22Rv1 (cell line): ENCODE measurements around the gene NECTIN1.

Experiments
- H3K27ac ChIP-seq: fragments of 450-650 bp; 2 replicates; pipeline ENCODE4 v1.5.1; 2017
- ZFX ChIP-seq: fragments of 450-650 bp; IDR thresholded peaks from 2 replicates; pipeline ENCODE4 v1.6.1; 2017; ENCODE audit warnings: antibody characterized with exemption, borderline replicate concordance
- TF ChIP-seq, protein P1 (sequence below): fragments of 450-650 bp; IDR thresholded peaks from 2 replicates; pipeline ENCODE4 v1.5.1; 2017; ENCODE audit warnings: mild to moderate bottlenecking

The NECTIN1 gene

DNA sequence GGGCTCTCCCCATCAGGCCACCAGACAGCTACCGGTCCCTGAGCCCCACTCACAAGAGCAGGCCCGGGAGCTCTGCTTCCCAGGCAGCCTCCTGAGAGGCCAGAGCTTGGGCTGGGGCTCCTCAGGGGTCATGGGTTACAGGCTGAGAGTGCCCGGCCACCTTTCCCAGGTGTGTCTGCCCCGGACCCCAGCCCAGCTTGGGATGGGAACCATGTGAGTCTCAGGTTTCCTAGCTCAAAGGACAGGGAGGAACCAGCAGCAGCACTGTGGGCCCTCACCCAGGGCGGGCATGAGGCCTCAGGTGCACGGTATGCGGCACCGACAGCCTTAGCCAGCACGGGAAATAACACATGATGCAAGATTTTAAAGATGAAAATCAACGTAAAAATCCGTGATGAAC lies 90.1 kb downstream of the NECTIN1 start:
- no peak for TF ChIP-seq ZFX
- TF ChIP-seq, protein P1, sequence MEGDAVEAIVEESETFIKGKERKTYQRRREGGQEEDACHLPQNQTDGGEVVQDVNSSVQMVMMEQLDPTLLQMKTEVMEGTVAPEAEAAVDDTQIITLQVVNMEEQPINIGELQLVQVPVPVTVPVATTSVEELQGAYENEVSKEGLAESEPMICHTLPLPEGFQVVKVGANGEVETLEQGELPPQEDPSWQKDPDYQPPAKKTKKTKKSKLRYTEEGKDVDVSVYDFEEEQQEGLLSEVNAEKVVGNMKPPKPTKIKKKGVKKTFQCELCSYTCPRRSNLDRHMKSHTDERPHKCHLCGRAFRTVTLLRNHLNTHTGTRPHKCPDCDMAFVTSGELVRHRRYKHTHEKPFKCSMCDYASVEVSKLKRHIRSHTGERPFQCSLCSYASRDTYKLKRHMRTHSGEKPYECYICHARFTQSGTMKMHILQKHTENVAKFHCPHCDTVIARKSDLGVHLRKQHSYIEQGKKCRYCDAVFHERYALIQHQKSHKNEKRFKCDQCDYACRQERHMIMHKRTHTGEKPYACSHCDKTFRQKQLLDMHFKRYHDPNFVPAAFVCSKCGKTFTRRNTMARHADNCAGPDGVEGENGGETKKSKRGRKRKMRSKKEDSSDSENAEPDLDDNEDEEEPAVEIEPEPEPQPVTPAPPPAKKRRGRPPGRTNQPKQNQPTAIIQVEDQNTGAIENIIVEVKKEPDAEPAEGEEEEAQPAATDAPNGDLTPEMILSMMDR: no peak
- no peak overlapping the region for H3K27ac ChIP-seq

DNA sequence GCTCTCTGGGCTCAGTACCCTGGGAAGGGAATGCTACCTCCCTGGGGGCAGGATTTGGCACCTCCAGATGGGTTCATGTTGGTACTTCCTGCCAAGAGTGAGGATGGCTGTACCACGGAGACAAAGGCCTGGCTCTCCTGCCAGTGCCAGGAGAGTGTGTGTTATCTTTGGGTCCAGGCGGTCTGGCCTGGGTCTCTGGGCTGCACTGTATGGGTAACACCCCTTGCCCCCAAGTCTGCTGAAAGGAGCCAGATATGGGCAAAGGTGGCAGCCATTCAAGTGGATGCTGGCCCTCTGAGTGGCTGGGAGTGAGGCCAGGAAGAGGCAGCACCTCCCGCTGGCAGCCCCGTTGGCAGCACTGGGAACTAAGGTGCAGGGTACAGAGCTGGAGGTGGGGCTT lies 91.5 kb downstream of the NECTIN1 start:
- no peak overlapping the region for H3K27ac ChIP-seq
- TF ChIP-seq ZFX: no peak
- TF ChIP-seq, protein P1: no peak

DNA sequence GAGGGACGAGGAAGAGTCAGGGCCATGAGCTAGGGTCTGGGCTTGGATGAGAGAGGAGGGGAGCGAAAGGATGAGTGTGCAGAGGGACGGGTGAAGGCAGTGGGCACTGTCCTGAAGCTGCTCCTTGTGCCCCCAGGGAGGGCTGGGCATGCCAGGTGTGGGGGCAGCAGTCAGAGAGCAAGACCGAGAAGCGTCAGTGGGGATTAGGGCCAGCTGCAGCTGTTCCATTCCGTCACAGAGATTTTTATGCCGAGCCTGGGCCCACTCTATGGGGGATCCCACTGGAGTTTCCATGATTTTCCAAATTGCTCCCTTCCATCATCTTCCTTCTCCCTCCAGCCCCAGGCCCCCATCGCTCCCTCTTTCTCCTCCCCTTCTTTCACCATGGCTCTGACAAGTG lies 93.2 kb downstream of the NECTIN1 start:
- no peak overlapping the region for H3K27ac ChIP-seq
- TF ChIP-seq, protein P1: no peak
- no peak for TF ChIP-seq ZFX

DNA sequence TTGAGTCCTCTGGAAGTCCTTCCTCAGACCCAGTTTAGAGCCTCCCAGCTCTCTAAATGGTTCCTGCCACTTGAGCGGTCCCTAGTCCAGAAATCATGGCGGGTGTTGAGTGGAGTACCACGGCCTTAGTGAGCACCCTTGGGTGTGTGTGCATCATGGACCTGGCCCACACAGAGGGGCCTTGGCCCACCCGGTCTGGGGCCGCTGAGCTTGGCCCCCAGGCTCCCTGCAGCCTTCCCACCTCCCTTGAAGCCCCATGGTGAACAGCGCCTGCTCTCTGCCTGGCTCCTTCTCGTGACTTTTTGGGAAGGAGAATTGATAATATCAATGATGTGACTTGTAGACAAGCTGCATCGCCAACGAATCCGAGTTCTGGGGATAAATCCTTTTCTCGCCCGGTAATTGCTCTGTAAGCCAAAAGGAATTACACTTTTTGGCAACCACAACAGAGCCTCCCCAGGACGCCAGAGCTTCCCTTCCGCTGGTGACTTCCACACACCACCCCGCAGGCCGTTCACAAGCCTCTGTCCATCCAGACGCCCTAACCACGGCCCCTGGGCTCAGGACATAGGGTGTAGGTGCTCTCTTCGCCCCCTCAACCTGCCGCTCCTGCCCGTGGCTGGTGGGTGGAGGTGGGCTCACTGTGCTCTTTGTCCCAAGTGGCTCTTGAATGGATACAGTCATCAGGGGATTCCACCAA lies 93.8 kb downstream of the NECTIN1 start:
- TF ChIP-seq, protein P1: no peak
- no peak for TF ChIP-seq ZFX
- H3K27ac ChIP-seq: no peak overlapping the region

DNA sequence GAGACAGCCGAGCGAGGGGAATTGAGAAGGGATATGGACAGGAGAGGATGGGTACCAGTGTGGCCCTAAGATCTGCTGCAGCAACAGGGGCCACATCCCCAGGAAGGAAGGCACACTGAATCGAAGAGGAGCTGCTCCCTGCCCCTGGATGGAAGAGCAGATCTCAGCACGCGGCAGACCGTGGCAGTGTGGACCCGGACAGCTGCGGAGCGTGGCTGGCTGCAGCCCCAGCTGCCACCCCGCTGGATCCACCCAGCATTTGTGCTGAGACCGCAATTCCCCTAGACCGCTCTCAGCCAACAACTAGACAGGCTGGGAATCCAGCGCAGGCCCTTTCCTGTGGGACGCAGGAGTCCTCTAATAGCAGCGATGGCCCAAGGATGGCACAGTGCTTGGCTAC lies 94.7 kb downstream of the NECTIN1 start:
- no peak for TF ChIP-seq ZFX
- TF ChIP-seq, protein P1: no peak
- no peak overlapping the region for H3K27ac ChIP-seq

DNA sequence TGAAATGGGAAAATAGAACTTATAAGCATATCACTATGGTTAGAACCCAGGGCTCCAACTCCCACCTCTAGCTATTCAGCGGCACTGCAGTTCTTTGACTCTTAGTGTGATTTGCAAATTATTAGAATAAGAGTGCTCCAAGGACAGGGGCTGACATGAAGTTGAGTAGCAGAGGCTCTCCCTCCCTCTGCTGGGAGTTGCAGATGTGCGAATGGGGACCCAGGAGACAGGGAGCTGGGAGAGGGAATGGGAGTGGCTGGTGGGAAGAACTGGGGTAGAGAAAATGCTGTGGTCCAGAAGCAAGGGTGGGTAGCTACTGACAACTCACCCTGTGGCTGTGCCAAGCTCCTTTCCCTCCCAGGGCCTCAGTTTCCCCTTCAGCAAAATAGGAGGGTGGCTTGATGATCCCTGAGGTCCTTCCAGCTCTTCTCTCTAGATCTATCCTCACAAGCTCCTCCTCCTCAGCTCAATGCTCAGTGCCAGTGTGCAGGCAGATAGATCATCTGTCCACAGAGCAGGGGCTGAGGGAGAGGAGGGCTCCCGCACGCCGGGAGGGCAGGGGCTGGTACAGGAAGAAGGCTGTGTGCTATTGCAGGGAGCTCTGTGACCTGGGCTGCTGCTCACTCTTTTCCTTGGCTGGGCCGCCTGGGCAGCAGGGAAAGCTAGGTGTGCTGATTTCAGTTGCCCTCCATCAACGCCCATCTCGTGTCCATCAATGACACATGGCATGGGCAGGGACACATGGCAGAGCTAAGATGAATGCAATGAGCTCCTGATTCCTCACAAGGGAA lies 99.0 kb downstream of the NECTIN1 start:
- no peak overlapping the region for H3K27ac ChIP-seq
- TF ChIP-seq, protein P1: no peak
- TF ChIP-seq ZFX: no peak

DNA sequence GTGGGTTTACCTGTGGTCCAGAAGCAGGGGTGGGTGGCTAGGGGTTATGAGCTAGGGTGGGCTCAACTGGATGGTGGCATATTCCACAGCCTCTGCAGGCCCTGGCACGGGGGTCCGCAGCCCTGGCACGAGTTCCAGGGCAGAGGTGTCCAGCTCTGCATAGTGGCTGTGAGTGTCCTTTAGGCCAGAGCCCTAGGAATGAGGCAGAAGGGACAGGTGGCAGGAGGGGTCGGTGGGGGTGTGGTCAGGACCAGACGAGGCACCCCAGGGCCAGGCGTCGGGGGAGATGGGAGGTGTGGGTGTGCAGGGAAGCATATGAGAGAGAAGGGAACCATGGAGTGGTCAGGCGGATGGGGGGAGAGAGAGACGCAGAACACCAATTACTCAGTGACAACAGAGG lies 99.9 kb downstream of the NECTIN1 start:
- no peak overlapping the region for H3K27ac ChIP-seq
- no peak for TF ChIP-seq ZFX
- TF ChIP-seq, protein P1: no peak
